ENCODE measurements around the gene SMYD3.

DNA sequence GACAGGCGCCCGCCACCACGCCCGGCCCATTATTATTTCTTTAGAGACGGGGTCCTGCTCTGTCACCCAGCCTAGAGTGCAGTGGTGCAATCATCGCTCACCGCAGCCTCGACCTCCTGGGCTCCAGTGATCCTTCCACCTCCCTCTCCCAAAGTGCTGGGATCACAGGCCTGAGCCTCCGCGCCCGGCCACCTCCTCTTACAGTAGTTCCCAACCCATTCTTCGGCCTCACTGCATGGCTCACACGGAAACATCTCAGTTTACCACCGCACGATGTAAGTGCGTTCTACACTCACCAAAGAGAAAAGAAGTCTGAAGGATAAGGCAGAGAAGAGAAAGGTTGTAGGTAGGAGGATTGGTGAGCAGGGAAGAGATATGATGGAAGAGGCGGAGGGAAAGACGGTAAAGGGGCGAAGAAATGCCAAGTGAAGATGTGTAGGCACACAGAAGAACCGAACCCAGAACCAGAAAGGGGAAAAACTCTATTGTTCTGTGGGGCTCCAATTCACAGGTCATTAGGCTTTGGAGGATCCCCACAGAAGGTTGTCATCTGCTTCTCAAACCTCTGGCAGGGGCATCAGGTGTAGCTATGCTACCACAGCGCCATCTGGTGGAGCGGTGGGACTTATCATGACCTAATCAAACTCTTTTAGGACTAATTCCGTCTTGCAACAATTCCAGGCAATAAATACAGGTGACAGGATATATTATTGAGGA is 504.2 kb downstream of the SMYD3 start:
- TF ChIP-seq, protein P1, sequence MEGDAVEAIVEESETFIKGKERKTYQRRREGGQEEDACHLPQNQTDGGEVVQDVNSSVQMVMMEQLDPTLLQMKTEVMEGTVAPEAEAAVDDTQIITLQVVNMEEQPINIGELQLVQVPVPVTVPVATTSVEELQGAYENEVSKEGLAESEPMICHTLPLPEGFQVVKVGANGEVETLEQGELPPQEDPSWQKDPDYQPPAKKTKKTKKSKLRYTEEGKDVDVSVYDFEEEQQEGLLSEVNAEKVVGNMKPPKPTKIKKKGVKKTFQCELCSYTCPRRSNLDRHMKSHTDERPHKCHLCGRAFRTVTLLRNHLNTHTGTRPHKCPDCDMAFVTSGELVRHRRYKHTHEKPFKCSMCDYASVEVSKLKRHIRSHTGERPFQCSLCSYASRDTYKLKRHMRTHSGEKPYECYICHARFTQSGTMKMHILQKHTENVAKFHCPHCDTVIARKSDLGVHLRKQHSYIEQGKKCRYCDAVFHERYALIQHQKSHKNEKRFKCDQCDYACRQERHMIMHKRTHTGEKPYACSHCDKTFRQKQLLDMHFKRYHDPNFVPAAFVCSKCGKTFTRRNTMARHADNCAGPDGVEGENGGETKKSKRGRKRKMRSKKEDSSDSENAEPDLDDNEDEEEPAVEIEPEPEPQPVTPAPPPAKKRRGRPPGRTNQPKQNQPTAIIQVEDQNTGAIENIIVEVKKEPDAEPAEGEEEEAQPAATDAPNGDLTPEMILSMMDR (IDR thresholded peaks at IDR 0.05): peak; percentile 85 to 94 (median 90)
- TF ChIP-seq POLR2A (IDR thresholded peaks at IDR 0.05): no peak
